Heart left ventricle (tissue), 13 donors: Measurements from ENCODE around the gene TJP1.

Experiments
- CTCF ChIP-seq, 12 donors: fragments of 200-600 bp; sonication (generic) in 4 of 12; IDR thresholded peaks; one replicate each; pipeline versions ENCODE4 v1.5.0 to v1.8.0; 2018 to 2022; ENCODE audit warnings: antibody characterized with exemption in 12 of 12, mild to moderate bottlenecking in 5 of 12
- POLR2A ChIP-seq, 2 donors: fragments of 450-650 bp; IDR thresholded peaks; one replicate each; pipeline ENCODE4 v1.6.1; 2017; ENCODE audit warnings: antibody characterized with exemption in 2 of 2, mild to moderate bottlenecking in 2 of 2, moderate library complexity in 2 of 2
- donor health status: ischemic (EF 13 %, LVEDD 7.1; RV severe dilation, severe dysfunction).
- donor health status: DM: no; HTN: yes; CAD: no.
- donor health status: DM: no; HTN: no; CAD: no.
- donor health status: ischemic (EF 25% LVEDD 6.9; RV normal size, moderate dysfunction).
- donor health status: ischemic (EF 25% LVEDD 5.7; RV mildly dilated, moderate dysfunction).
- donor health status: ischemic (EF 35%, LVEDD 5.7; RV mildly dilated, moderate dysfunction).
- donor health status: nonischemic (EF 11% LVEDD 7.7; RV severe dilation, severe dysfunction).
- donor health status: DM: yes; HTN: yes; CAD: no.
- donor health status: PGD.
- donor health status: ischemic (EF 29% LVEDD 5.4; RV normal size, mild dysfunction).
- donor health status: nonischemic (EF 23%, LVEDD 6.1; RV moderate dilation, normal function).

DNA sequence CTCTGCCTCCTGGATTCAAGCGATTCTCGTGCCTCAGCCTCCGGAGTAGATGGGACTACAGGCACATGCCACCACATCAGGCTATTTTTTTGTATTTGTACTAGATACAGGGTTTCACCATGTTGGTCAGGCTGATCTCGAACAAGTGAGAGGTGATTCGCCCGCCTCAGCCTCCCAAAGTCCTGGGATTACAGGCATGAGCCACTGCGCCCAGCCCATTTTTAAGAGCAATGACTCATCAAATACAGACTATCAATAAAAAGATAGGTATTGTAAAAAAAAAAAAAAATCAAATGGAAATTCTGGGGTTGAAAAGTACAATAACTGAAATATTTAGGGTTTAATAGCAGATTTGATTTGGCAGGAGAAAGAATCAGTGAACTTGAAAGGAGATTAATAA lies 129.0 kb downstream of the TJP1 start:
- TF ChIP-seq CTCF (IDR thresholded peaks at IDR 0.05) (no peak), POLR2A (IDR thresholded peaks at IDR 0.05) (no peak)
